ENCODE data around the gene DACT2.

- no peak for TF ChIP-seq FOXA1 (IDR thresholded peaks at IDR 0.05)
- TF ChIP-seq CTCF (IDR thresholded peaks at IDR 0.05; ENCODE audit: low read depth, low read length, missing input control), result no peak
- TF ChIP-seq TAF1 (conservative IDR thresholded peaks at IDR 0.05), result no peak
- no peak for TF ChIP-seq SP1 (IDR thresholded peaks at IDR 0.05)
- no peak for TF ChIP-seq REST (IDR thresholded peaks at IDR 0.05)
- TF ChIP-seq HNF4G (IDR thresholded peaks at IDR 0.05), result no peak
- TF ChIP-seq JUND (IDR thresholded peaks at IDR 0.05), result no peak
Observed at GRCh38 chr6:168368066-168368820, 48.7 kb upstream of the DACT2 start.

Measured in liver (tissue), 3 donors.